Neural cell (in vitro differentiated cells): ENCODE results near the gene EIF2A.

Source experiments
- EP300 ChIP-seq: fragments of 450-650 bp; conservative IDR thresholded peaks from 2 replicates; pipeline ENCODE4 v1.6.1; 2014; ENCODE audit warnings: antibody characterized with exemption, mild to moderate bottlenecking, moderate library complexity; ENCODE audit not compliant: poor library complexity, severe bottlenecking
- EZH2 ChIP-seq: fragments of 200-600, 300-800 bp; shearing (Covaris generic), sonication (generic); IDR thresholded peaks from 2 replicates; pipeline ENCODE4 v1.6.1; 2014; ENCODE audit warnings: antibody characterized with exemption, low read length, borderline replicate concordance, mild to moderate bottlenecking; ENCODE audit not compliant: insufficient read depth, poor library complexity, severe bottlenecking
- TAF1 ChIP-seq: IDR thresholded peaks from 2 replicates; pipeline ENCODE4 v1.6.1; 2012; ENCODE audit warnings: low read depth
- TF ChIP-seq, protein P1 (sequence below): fragments of 450-650 bp; IDR thresholded peaks from 2 replicates; pipeline ENCODE4 v1.5.1; 2014; ENCODE audit warnings: antibody characterized with exemption, mild to moderate bottlenecking, moderate library complexity; ENCODE audit not compliant: poor library complexity, severe bottlenecking
- TF ChIP-seq, protein P2 (sequence below): IDR thresholded peaks from 2 replicates; pipeline ENCODE4 v1.6.1; 2012; ENCODE audit warnings: borderline replicate concordance

DNA sequence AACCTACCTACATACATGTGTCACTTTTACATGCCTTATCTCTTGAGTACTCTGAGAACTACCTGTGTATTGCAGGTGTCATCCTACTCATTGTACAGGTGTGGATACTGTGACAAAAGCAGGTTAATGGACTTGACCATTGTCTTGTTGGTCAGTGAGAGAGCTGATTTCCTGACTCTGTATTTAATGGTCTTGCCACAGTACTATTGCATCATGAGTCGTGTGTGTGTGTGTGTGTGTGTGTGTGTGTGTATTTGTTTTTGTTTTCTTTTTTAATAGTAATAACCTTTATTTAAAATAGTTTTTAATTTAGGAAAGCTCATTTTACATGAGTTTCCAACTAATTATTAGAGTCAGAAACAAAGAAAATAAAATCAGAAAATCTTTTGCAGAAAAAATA, 64.2 kb downstream of the EIF2A start:
- TF ChIP-seq, protein P1, sequence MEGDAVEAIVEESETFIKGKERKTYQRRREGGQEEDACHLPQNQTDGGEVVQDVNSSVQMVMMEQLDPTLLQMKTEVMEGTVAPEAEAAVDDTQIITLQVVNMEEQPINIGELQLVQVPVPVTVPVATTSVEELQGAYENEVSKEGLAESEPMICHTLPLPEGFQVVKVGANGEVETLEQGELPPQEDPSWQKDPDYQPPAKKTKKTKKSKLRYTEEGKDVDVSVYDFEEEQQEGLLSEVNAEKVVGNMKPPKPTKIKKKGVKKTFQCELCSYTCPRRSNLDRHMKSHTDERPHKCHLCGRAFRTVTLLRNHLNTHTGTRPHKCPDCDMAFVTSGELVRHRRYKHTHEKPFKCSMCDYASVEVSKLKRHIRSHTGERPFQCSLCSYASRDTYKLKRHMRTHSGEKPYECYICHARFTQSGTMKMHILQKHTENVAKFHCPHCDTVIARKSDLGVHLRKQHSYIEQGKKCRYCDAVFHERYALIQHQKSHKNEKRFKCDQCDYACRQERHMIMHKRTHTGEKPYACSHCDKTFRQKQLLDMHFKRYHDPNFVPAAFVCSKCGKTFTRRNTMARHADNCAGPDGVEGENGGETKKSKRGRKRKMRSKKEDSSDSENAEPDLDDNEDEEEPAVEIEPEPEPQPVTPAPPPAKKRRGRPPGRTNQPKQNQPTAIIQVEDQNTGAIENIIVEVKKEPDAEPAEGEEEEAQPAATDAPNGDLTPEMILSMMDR: no peak
- TF ChIP-seq, protein P2, sequence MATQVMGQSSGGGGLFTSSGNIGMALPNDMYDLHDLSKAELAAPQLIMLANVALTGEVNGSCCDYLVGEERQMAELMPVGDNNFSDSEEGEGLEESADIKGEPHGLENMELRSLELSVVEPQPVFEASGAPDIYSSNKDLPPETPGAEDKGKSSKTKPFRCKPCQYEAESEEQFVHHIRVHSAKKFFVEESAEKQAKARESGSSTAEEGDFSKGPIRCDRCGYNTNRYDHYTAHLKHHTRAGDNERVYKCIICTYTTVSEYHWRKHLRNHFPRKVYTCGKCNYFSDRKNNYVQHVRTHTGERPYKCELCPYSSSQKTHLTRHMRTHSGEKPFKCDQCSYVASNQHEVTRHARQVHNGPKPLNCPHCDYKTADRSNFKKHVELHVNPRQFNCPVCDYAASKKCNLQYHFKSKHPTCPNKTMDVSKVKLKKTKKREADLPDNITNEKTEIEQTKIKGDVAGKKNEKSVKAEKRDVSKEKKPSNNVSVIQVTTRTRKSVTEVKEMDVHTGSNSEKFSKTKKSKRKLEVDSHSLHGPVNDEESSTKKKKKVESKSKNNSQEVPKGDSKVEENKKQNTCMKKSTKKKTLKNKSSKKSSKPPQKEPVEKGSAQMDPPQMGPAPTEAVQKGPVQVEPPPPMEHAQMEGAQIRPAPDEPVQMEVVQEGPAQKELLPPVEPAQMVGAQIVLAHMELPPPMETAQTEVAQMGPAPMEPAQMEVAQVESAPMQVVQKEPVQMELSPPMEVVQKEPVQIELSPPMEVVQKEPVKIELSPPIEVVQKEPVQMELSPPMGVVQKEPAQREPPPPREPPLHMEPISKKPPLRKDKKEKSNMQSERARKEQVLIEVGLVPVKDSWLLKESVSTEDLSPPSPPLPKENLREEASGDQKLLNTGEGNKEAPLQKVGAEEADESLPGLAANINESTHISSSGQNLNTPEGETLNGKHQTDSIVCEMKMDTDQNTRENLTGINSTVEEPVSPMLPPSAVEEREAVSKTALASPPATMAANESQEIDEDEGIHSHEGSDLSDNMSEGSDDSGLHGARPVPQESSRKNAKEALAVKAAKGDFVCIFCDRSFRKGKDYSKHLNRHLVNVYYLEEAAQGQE: no peak
- TF ChIP-seq EZH2: no peak
- TF ChIP-seq TAF1: no peak
- no peak for TF ChIP-seq EP300
